ENCODE measurements around the gene PEF1.

Gene PEF1

GRCh38 chr1:31617916-31618746 lies 26.5 kb downstream of the PEF1 start:
- TF ChIP-seq CTCF (IDR thresholded peaks at IDR 0.05; ENCODE audit: low read depth, low read length) = peak; percentile 79
- DNase-seq (ENCODE audit: extremely low read depth, low read depth) = no peak

GRCh38 chr1:31617218-31617915 lies 27.3 kb downstream of the PEF1 start, which contains the start of gene HCRTR1:
TSS of gene HCRTR1 (plus strand) at chr1:31617689. CDS start at chr1:31619193, 1,504 bp downstream.
- no peak for TF ChIP-seq CTCF (IDR thresholded peaks at IDR 0.05; ENCODE audit: low read depth, low read length)
- no peak for DNase-seq (ENCODE audit: extremely low read depth, low read depth)

GRCh38 chr1:31615939-31616338 lies 28.7 kb downstream of the PEF1 start:
- no peak for DNase-seq (ENCODE audit: extremely low read depth, low read depth)
- no peak for TF ChIP-seq CTCF (IDR thresholded peaks at IDR 0.05; ENCODE audit: low read depth, low read length)

- TF ChIP-seq CTCF (IDR thresholded peaks at IDR 0.05; ENCODE audit: low read depth, low read length) = no peak
- no peak for DNase-seq (ENCODE audit: extremely low read depth, low read depth)
Measured at GRCh38 chr1:31615414-31615813, 29.3 kb downstream of the PEF1 start.

- DNase-seq (ENCODE audit: extremely low read depth, low read depth) = no peak
- no peak for TF ChIP-seq CTCF (IDR thresholded peaks at IDR 0.05; ENCODE audit: low read depth, low read length)
Measured at GRCh38 chr1:31614414-31615005, 30.2 kb downstream of the PEF1 start.

- no peak for TF ChIP-seq CTCF (IDR thresholded peaks at IDR 0.05; ENCODE audit: low read depth, low read length)
- DNase-seq (ENCODE audit: extremely low read depth, low read depth) = no peak
Measured at GRCh38 chr1:31609514-31610118, 35.1 kb downstream of the PEF1 start.
